ENCODE measurements around the gene RBMS2.

DNA sequence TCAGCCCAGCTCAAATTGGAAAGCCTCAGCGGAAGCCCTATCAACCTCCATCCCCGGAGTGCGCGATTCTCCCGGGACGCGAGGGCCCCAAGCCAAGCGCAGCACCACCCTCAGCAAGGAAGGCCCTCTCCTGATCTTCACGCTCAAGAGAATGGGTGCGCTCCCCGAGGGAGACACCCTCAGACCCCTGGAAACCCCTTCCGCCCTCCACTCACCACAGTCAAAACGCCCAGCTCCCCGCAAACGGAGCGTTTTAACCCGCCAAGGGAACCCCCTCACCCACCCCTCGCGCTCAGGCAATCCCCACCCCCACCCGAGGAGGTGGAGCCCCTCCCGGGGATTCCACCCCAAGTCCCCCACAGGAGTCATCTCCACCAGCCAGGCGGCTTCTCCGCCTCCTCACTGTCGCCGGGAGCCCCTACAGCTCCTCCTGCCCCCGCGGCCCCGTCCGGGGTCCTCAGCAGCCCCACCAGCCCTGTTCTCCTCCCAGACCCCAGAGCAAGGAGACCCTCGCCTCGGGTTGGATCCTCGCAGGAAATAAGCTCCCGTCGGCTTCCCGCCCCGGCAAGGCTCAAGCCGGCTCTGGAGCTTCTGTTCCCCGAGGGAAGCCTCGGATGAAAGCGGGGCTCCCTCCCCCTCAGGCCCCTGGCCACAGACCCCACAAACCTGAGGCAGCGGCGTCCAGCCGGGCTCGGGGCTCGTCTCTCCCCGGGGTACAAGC is 108.0 kb downstream of the RBMS2 start:
- TF ChIP-seq POLR2A (IDR thresholded peaks at IDR 0.05) (no peak), POLR2AphosphoS5 (IDR thresholded peaks at IDR 0.05; ENCODE audit: insufficient read depth in 1 of 2, low read depth in 1 of 2) (no peak), CTCF (IDR thresholded peaks at IDR 0.05) (no peak)

Data from vagina (tissue), 2 donors.